Measurements from ENCODE around the gene TMEM11. TPM values are rescaled to one million over a fixed set of nuclear protein-coding genes. Genes with fewer than 3 reads are reported as not detected.

Gene TMEM11
- total RNA-seq, 2 experiments from 2014 or later = 26.8 to 34.0 TPM

- no TSS peak for BruUV-seq (replicated peaks)
- H3K4me1 ChIP-seq (ENCODE audit: insufficient read depth, low read length, poor library complexity, severe bottlenecking) = no peaks in the 10 kb centered on the region
- no peak overlapping the region for H3K4me3 ChIP-seq (ENCODE audit: low read depth, low read length, poor library complexity, severe bottlenecking)
- ChIA-PET POLR2A (interaction anchor here (0.6 to 0.9 kb wide), 3 partner anchors 10 to 17 kb away, joined by 3 read pairs; no protein-coding TSS in a partner anchor), CTCF (ENCODE audit: unreplicated experiment) (no interaction called here)
- H3K9me2 ChIP-seq (ENCODE audit: insufficient read depth, low read length) = no peaks in the 10 kb centered on the region
- no peak for DNase-seq (ENCODE audit: low spot score)
- H4K20me1 ChIP-seq (ENCODE audit: insufficient read depth, low read length) = no peaks in the 10 kb centered on the region
- H3K79me2 ChIP-seq (ENCODE audit: insufficient read depth, low read depth, low read length) = no peaks in the 10 kb centered on the region
- TF ChIP-seq EZH2phosphoT487 (IDR thresholded peaks at IDR 0.05; ENCODE audit: borderline replicate concordance, low read depth, low read length) = no peak
- TF ChIP-seq, protein P1, sequence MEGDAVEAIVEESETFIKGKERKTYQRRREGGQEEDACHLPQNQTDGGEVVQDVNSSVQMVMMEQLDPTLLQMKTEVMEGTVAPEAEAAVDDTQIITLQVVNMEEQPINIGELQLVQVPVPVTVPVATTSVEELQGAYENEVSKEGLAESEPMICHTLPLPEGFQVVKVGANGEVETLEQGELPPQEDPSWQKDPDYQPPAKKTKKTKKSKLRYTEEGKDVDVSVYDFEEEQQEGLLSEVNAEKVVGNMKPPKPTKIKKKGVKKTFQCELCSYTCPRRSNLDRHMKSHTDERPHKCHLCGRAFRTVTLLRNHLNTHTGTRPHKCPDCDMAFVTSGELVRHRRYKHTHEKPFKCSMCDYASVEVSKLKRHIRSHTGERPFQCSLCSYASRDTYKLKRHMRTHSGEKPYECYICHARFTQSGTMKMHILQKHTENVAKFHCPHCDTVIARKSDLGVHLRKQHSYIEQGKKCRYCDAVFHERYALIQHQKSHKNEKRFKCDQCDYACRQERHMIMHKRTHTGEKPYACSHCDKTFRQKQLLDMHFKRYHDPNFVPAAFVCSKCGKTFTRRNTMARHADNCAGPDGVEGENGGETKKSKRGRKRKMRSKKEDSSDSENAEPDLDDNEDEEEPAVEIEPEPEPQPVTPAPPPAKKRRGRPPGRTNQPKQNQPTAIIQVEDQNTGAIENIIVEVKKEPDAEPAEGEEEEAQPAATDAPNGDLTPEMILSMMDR (conservative IDR thresholded peaks at IDR 0.05; ENCODE audit: low read length) = no peak
- H3K9me3 ChIP-seq (ENCODE audit: low read length) = no peaks in the 10 kb centered on the region
- H3K27ac ChIP-seq (ENCODE audit: low read depth, low read length, poor library complexity, severe bottlenecking) = no peak overlapping the region
- H3K4me2 ChIP-seq (ENCODE audit: low read length) = no peak overlapping the region
- H2AFZ ChIP-seq (ENCODE audit: low read length) = no peak overlapping the region
- intact Hi-C loops (cut with micrococcal nuclease; ENCODE audit: unreplicated experiment) = no loop called here
- H3K36me3 ChIP-seq (ENCODE audit: insufficient read depth, low read length) = peaks cover 4% of the 10 kb centered on the region; the same call in 1 of the 2 replicates
These were observed 27.4 kb downstream of the TMEM11 start for GRCh38 chr17:21186399-21187187.

- Histone ChIP-seq H3K4me3 (ENCODE audit: low read depth, low read length, poor library complexity, severe bottlenecking) (no peak overlapping the region), H2AFZ (ENCODE audit: low read length) (no peak overlapping the region), H3K27ac (ENCODE audit: low read depth, low read length, poor library complexity, severe bottlenecking) (no peak overlapping the region), H3K79me2 (ENCODE audit: insufficient read depth, low read depth, low read length) (no peaks in the 10 kb centered on the region), H3K9me3 (ENCODE audit: low read length) (no peaks in the 10 kb centered on the region), H3K4me1 (ENCODE audit: insufficient read depth, low read length, poor library complexity, severe bottlenecking) (no peaks in the 10 kb centered on the region), H3K36me3 (ENCODE audit: insufficient read depth, low read length) (peaks cover 4% of the 10 kb centered on the region; the same call in 1 of the 2 replicates), H3K4me2 (ENCODE audit: low read length) (no peak overlapping the region), H3K9me2 (ENCODE audit: insufficient read depth, low read length) (no peaks in the 10 kb centered on the region), H4K20me1 (ENCODE audit: insufficient read depth, low read length) (no peaks in the 10 kb centered on the region)
- DNase-seq (ENCODE audit: low spot score) = no peak
- intact Hi-C loops (cut with micrococcal nuclease; ENCODE audit: unreplicated experiment) = no loop called here
- CTCF ChIA-PET (ENCODE audit: unreplicated experiment) = no interaction called here
- TF ChIP-seq, protein P1 (conservative IDR thresholded peaks at IDR 0.05; ENCODE audit: low read length) = no peak
- TF ChIP-seq EZH2phosphoT487 (IDR thresholded peaks at IDR 0.05; ENCODE audit: borderline replicate concordance, low read depth, low read length) = no peak
- no TSS peak for BruUV-seq (replicated peaks)
- POLR2A ChIA-PET = interaction anchor here (0.8 kb wide), 1 partner anchor 20 kb away, joined by 3 read pairs; no protein-coding TSS in a partner anchor
These were observed 28.9 kb downstream of the TMEM11 start for GRCh38 chr17:21185061-21185460.

- Histone ChIP-seq H3K9me3 (ENCODE audit: low read length) (no peaks in the 10 kb centered on the region), H3K9me2 (ENCODE audit: insufficient read depth, low read length) (no peaks in the 10 kb centered on the region), H2AFZ (ENCODE audit: low read length) (no peak overlapping the region), H3K4me3 (ENCODE audit: low read depth, low read length, poor library complexity, severe bottlenecking) (no peak overlapping the region), H3K79me2 (ENCODE audit: insufficient read depth, low read depth, low read length) (no peaks in the 10 kb centered on the region), H3K36me3 (ENCODE audit: insufficient read depth, low read length) (peaks cover 4% of the 10 kb centered on the region; the same call in 1 of the 2 replicates), H4K20me1 (ENCODE audit: insufficient read depth, low read length) (no peaks in the 10 kb centered on the region), H3K4me2 (ENCODE audit: low read length) (no peak overlapping the region), H3K4me1 (ENCODE audit: insufficient read depth, low read length, poor library complexity, severe bottlenecking) (no peaks in the 10 kb centered on the region), H3K27ac (ENCODE audit: low read depth, low read length, poor library complexity, severe bottlenecking) (no peak overlapping the region)
- TF ChIP-seq EZH2phosphoT487 (IDR thresholded peaks at IDR 0.05; ENCODE audit: borderline replicate concordance, low read depth, low read length) = no peak
- TF ChIP-seq, protein P1 (conservative IDR thresholded peaks at IDR 0.05; ENCODE audit: low read length) = no peak
- BruUV-seq (replicated peaks) = no TSS peak
- DNase-seq (ENCODE audit: low spot score) = no peak
- CTCF ChIA-PET (ENCODE audit: unreplicated experiment) = no interaction called here
- POLR2A ChIA-PET = no interaction called here
- intact Hi-C loops (cut with micrococcal nuclease; ENCODE audit: unreplicated experiment) = no loop called here
These were observed 29.4 kb downstream of the TMEM11 start for GRCh38 chr17:21184570-21184969.
